ENCODE data around the gene THSD7A.
"Not testable (repeated sequence)": the region's sequence is repeated elsewhere in the genome, so short reads cannot be mapped to it uniquely, and the experiment has no call there.

THSD7A gene

GRCh38 chr7:11587048-11587447 lies 244.9 kb downstream of the THSD7A start:
- no peak for DNase-seq (ENCODE audit: low read depth)

GRCh38 chr7:11584406-11585031 lies 247.5 kb downstream of the THSD7A start:
- DNase-seq (ENCODE audit: low read depth): no peak

- no peak for DNase-seq (ENCODE audit: low read depth)
Observed at GRCh38 chr7:11579141-11579540, 252.9 kb downstream of the THSD7A start.

- DNase-seq (ENCODE audit: low read depth): no peak
Observed at GRCh38 chr7:11576310-11576709, 255.7 kb downstream of the THSD7A start.

- no peak for DNase-seq (ENCODE audit: low read depth)
Observed at GRCh38 chr7:11573128-11573750, 258.8 kb downstream of the THSD7A start.

- no peak for DNase-seq (ENCODE audit: low read depth)
Observed at GRCh38 chr7:11570922-11571550, 261.0 kb downstream of the THSD7A start.

- no peak for DNase-seq (ENCODE audit: low read depth)
Observed at GRCh38 chr7:11570205-11570604, 261.8 kb downstream of the THSD7A start.

- no peak for DNase-seq (ENCODE audit: low read depth)
Observed at GRCh38 chr7:11567571-11567970, 264.4 kb downstream of the THSD7A start.

- no peak for DNase-seq (ENCODE audit: low read depth)
Observed at GRCh38 chr7:11557627-11558026, 274.4 kb downstream of the THSD7A start.

GRCh38 chr7:11552676-11553296 lies 279.2 kb downstream of the THSD7A start:
- no peak for DNase-seq (ENCODE audit: low read depth)

- DNase-seq (ENCODE audit: low read depth): no peak
Observed at GRCh38 chr7:11551470-11551869, 280.5 kb downstream of the THSD7A start.

- no peak for DNase-seq (ENCODE audit: low read depth)
Observed at GRCh38 chr7:11548532-11548931, 283.5 kb downstream of the THSD7A start.

GRCh38 chr7:11541330-11541729 lies 290.7 kb downstream of the THSD7A start:
- DNase-seq (ENCODE audit: low read depth): no peak

GRCh38 chr7:11540271-11540761 lies 291.7 kb downstream of the THSD7A start:
- DNase-seq (ENCODE audit: low read depth): no peak

GRCh38 chr7:11539853-11540252 lies 292.1 kb downstream of the THSD7A start:
- no peak for DNase-seq (ENCODE audit: low read depth)

- DNase-seq (ENCODE audit: low read depth): no peak
Observed at GRCh38 chr7:11538751-11539299, 293.2 kb downstream of the THSD7A start.

- DNase-seq (ENCODE audit: low read depth): no peak
Observed at GRCh38 chr7:11533229-11533820, 298.7 kb downstream of the THSD7A start.

GRCh38 chr7:11529382-11529781 lies 302.6 kb downstream of the THSD7A start:
- no peak for DNase-seq (ENCODE audit: low read depth)

GRCh38 chr7:11527707-11528106 lies 304.3 kb downstream of the THSD7A start:
- DNase-seq (ENCODE audit: low read depth): no peak

GRCh38 chr7:11524476-11525397 lies 307.3 kb downstream of the THSD7A start:
- no peak for DNase-seq (ENCODE audit: low read depth)

GRCh38 chr7:11521964-11522499 lies 310.0 kb downstream of the THSD7A start:
- not testable (repeated sequence) for DNase-seq (ENCODE audit: low read depth)

All from T-helper 22 cell (primary cell).